H1 (cell line): ENCODE measurements around the gene LPO. TPM values are rescaled to one million over a fixed set of nuclear protein-coding genes. Genes with fewer than 3 reads are reported as not detected.

Experiments
- CTCF ChIA-PET: fragments of 300-600 bp; sonication (Branson Sonifier 250); formaldehyde crosslinking; loops from one replicate; lab custom pipeline; 2021; ENCODE audit not compliant: partially characterized antibody; lab: Charles Lee
- POLR2A ChIA-PET: fragments of 300-600 bp; sonication (Branson Sonifier 250); formaldehyde crosslinking; loops from one replicate; lab custom pipeline; 2021; ENCODE audit warnings: inconsistent platforms; ENCODE audit not compliant: partially characterized antibody; lab: Charles Lee
- DNase-seq, 2 experiments: peaks; one replicate each; pipeline versions ENCODE4 v3.0.0 to v3.0.0-alpha.2; 2010 to 2022; ENCODE audit warnings: low spot score in 2 of 2, low read depth in 1 of 2, mixed read lengths in 1 of 2
- FAIRE-seq: peaks from 2 replicates; lab custom pipeline; 2011; peaks lifted over from hg19 to GRCh38; lab: Jason Lieb, UNC
- H2AFZ ChIP-seq: 2 replicates; pipeline ENCODE4 v1.8.1; 2012; ENCODE audit warnings: low read length, inconsistent platforms
- H2AK5ac ChIP-seq: 2 replicates; pipeline ENCODE4 v1.6.1; 2013; ENCODE audit warnings: low read depth, low read length
- H2BK120ac ChIP-seq: replicated peaks from 2 replicates; pipeline ENCODE3; 2013; ENCODE audit warnings: low read depth, low read length, inconsistent platforms
- H2BK12ac ChIP-seq: 2 replicates; pipeline ENCODE4 v1.6.1; 2013; ENCODE audit warnings: low read depth, low read length
- H2BK15ac ChIP-seq: 2 replicates; pipeline ENCODE4 v1.6.1; 2013; ENCODE audit warnings: low read length
- H2BK20ac ChIP-seq: 2 replicates; pipeline ENCODE4 v1.6.1; 2013; ENCODE audit warnings: low read length
- H2BK5ac ChIP-seq: 2 replicates; pipeline ENCODE4 v1.6.1; 2013; ENCODE audit warnings: low read depth, low read length
- H3K14ac ChIP-seq: 2 replicates; pipeline ENCODE4 v1.6.1; 2013; ENCODE audit warnings: inconsistent platforms; ENCODE audit not compliant: insufficient read length
- H3K18ac ChIP-seq: 2 replicates; pipeline ENCODE4 v1.6.1; 2013; ENCODE audit warnings: low read length; ENCODE audit errors: extremely low read depth
- H3K23ac ChIP-seq: 2 replicates; pipeline ENCODE4 v1.6.1; 2013; ENCODE audit warnings: inconsistent platforms; ENCODE audit not compliant: insufficient read length
- H3K23me2 ChIP-seq: 2 replicates; pipeline ENCODE4 v1.6.1; 2013; ENCODE audit warnings: low read depth, low read length
- H3K27ac ChIP-seq: 2 replicates; pipeline ENCODE4 v1.6.1; 2011; ENCODE audit warnings: low read depth, low read length, inconsistent platforms
- H3K27me3 ChIP-seq, 4 experiments: replicated peaks in 1 of 4; 1 replicate in 1 of 4; 2 replicates in 3 of 4; pipeline versions ENCODE4 v1.6.1 to v1.8.1; 2011 to 2013; ENCODE audit warnings: low read length in 3 of 4, mild to moderate bottlenecking in 3 of 4, inconsistent platforms in 2 of 4, mixed read lengths in 2 of 4, moderate library complexity in 1 of 4; ENCODE audit not compliant: control insufficient read depth in 3 of 4, insufficient read depth in 3 of 4; ENCODE audit errors: extremely low read depth in 1 of 4
- H3K36me3 ChIP-seq, 4 experiments: 2 replicates each; pipeline versions ENCODE4 v1.6.1 to v1.8.1; 2011 to 2013; ENCODE audit warnings: mild to moderate bottlenecking in 4 of 4, low read length in 3 of 4, moderate library complexity in 2 of 4, control low read depth in 1 of 4, inconsistent platforms in 1 of 4; ENCODE audit not compliant: insufficient read depth in 4 of 4, control insufficient read depth in 2 of 4
- H3K4ac ChIP-seq: replicated peaks from 2 replicates; pipeline ENCODE3; 2013; ENCODE audit warnings: low read length, low read depth, mixed read lengths, inconsistent platforms; ENCODE audit not compliant: insufficient read length
- H3K4me1 ChIP-seq, 4 experiments: replicated peaks in 1 of 4; 1 replicate in 1 of 4; 2 replicates in 3 of 4; pipeline versions ENCODE4 v1.6.1 to v1.8.1; 2011 to 2013; ENCODE audit warnings: low read length in 3 of 4, inconsistent platforms in 2 of 4, mixed read lengths in 1 of 4; ENCODE audit not compliant: insufficient read depth in 4 of 4, control insufficient read depth in 3 of 4
- H3K4me2 ChIP-seq, 2 experiments: 2 replicates each; pipeline versions ENCODE4 v1.6.1 to v1.8.1; 2011 to 2013; ENCODE audit warnings: low read depth in 2 of 2, low read length in 2 of 2, control low read depth in 1 of 2, inconsistent platforms in 1 of 2, mild to moderate bottlenecking in 1 of 2; ENCODE audit not compliant: insufficient read depth in 1 of 2
- H3K4me3 ChIP-seq, 4 experiments: fragments of 200-600, 300-600 bp in 1 of 4; sonication (generic), shearing (Covaris generic), sonication (Bioruptor Twin) in 1 of 4; 2 replicates each; pipeline versions ENCODE4 v1.5.1 to v1.8.1; 2011 to 2016; ENCODE audit warnings: low read length in 4 of 4, low read depth in 3 of 4, control low read depth in 2 of 4, inconsistent platforms in 2 of 4, mild to moderate bottlenecking in 2 of 4, mixed read lengths in 1 of 4, moderate library complexity in 1 of 4; ENCODE audit not compliant: insufficient read depth in 2 of 4; ENCODE audit errors: extremely low read depth in 1 of 4
- H3K56ac ChIP-seq: replicated peaks from 2 replicates; pipeline ENCODE3; 2013; ENCODE audit warnings: low read depth, mild to moderate bottlenecking, mixed read lengths, low read length, inconsistent platforms; ENCODE audit not compliant: insufficient read length
- H3K79me1 ChIP-seq: 2 replicates; pipeline ENCODE4 v1.6.1; 2013; ENCODE audit warnings: low read depth, low read length, control low read depth
- H3K79me2 ChIP-seq, 2 experiments: 2 replicates each; pipeline versions ENCODE4 v1.6.1 to v1.8.1; 2012 to 2013; ENCODE audit warnings: low read length in 2 of 2, mild to moderate bottlenecking in 2 of 2, inconsistent platforms in 1 of 2; ENCODE audit not compliant: insufficient read depth in 2 of 2, control insufficient read depth in 1 of 2
- H3K9ac ChIP-seq, 4 experiments: replicated peaks in 1 of 4; 1 replicate in 1 of 4; 2 replicates in 3 of 4; pipeline versions ENCODE4 v1.6.1 to v1.8.1; 2011 to 2013; ENCODE audit warnings: low read depth in 3 of 4, low read length in 3 of 4, control low read depth in 2 of 4, mild to moderate bottlenecking in 2 of 4, moderate library complexity in 2 of 4, inconsistent platforms in 1 of 4; ENCODE audit errors: extremely low read depth in 1 of 4
- H3K9me3 ChIP-seq, 2 experiments: 2 replicates each; pipeline versions ENCODE4 v1.6.1 to v1.8.1; 2012 to 2013; ENCODE audit warnings: mild to moderate bottlenecking in 2 of 2, moderate library complexity in 2 of 2, control low read depth in 1 of 2, inconsistent platforms in 1 of 2, low read depth in 1 of 2, low read length in 1 of 2, mixed read lengths in 1 of 2; ENCODE audit not compliant: insufficient read depth in 2 of 2
- H4K20me1 ChIP-seq, 2 experiments: replicated peaks in 1 of 2; 2 replicates each; pipeline versions ENCODE3 to v1.8.1; 2011 to 2013; ENCODE audit warnings: inconsistent platforms in 2 of 2, low read length in 2 of 2, mild to moderate bottlenecking in 1 of 2; ENCODE audit not compliant: insufficient read depth in 2 of 2, control insufficient read depth in 1 of 2
- H4K5ac ChIP-seq: 2 replicates; pipeline ENCODE4 v1.6.1; 2013; ENCODE audit warnings: low read length, low read depth, mixed read lengths, inconsistent platforms; ENCODE audit not compliant: insufficient read length
- H4K8ac ChIP-seq: 2 replicates; pipeline ENCODE4 v1.8.0; 2013; ENCODE audit warnings: mild to moderate bottlenecking, moderate library complexity, low read length, inconsistent platforms; ENCODE audit not compliant: insufficient read depth; ENCODE audit errors: extremely low read depth
- H4K91ac ChIP-seq: replicated peaks from 2 replicates; pipeline ENCODE3; 2013; ENCODE audit warnings: low read length, mixed read lengths, inconsistent platforms; ENCODE audit not compliant: insufficient read length
- BRCA1 ChIP-seq: IDR thresholded peaks from 2 replicates; pipeline ENCODE4 v1.6.1; 2012; ENCODE audit warnings: low read depth, low read length, improper control_type of control experiment
- CEBPB ChIP-seq: IDR thresholded peaks from 2 replicates; pipeline ENCODE4 v1.6.1; 2012; ENCODE audit warnings: low read depth, low read length
- CTCF ChIP-seq, 3 experiments: IDR thresholded peaks; 1 replicate in 2 of 3; 2 replicates in 1 of 3; pipeline versions ENCODE4 v1.5.1 to v1.6.1; 2011; ENCODE audit warnings: low read length in 3 of 3, mild to moderate bottlenecking in 3 of 3, inconsistent platforms in 2 of 3, low read depth in 1 of 3, moderate library complexity in 1 of 3; ENCODE audit not compliant: insufficient read depth in 1 of 3; ENCODE audit errors: control extremely low read depth in 1 of 3
- MAX ChIP-seq: IDR thresholded peaks from 2 replicates; pipeline ENCODE4 v1.6.1; 2012; ENCODE audit warnings: inconsistent platforms
- RAD21 ChIP-seq, 2 experiments: IDR thresholded peaks in 1 of 2; conservative IDR thresholded peaks in 1 of 2; 2 replicates each; pipeline ENCODE4 v1.6.1; 2011; ENCODE audit warnings: low read depth in 2 of 2, low read length in 2 of 2, improper control_type of control experiment in 1 of 2, inconsistent platforms in 1 of 2, mild to moderate bottlenecking in 1 of 2, moderate library complexity in 1 of 2
- TBP ChIP-seq: IDR thresholded peaks from 2 replicates; pipeline ENCODE4 v1.6.1; 2011; ENCODE audit warnings: low read depth, low read length, improper control_type of control experiment
- WGBS, 2 experiments: shearing (Covaris generic) in 1 of 2; methylation state at CpG; one replicate each; pipeline versions ENCODE4 v1.1.6 to v1.1.7; 2013 to 2015; ENCODE audit warnings: low lambda C conversion rate in 2 of 2, mixed read lengths in 2 of 2, inconsistent platforms in 1 of 2, low coverage in 1 of 2, missing lambda C conversion rate in 1 of 2; ENCODE audit not compliant: insufficient replicate concordance in 2 of 2, insufficient coverage in 1 of 2, insufficient read length in 1 of 2; ENCODE audit errors: extremely low coverage in 1 of 2, missing lambda C conversion rate in 1 of 2; 5-methylcytosine and 5-hydroxymethylcytosine counted together
- polyA plus RNA-seq, 7 experiments: library from polyadenylated mRNA; depleted of rRNA in 3 of 7; stranded (reverse) in 5 of 7; unstranded in 2 of 7; fragments of >200 nt in 5 of 7; fragments of 200-250 nt in 2 of 7; gene quantifications; 1 replicate in 5 of 7; 2 replicates in 1 of 7; 4 replicates in 1 of 7; pipeline versions ENCODE4 v1.2.1 to v1.2.3, GENCODE V29; 2011 to 2013; ENCODE audit warnings: missing spikeins in 2 of 7, mixed read lengths in 2 of 7
- total RNA-seq: library from RNA; stranded (reverse); fragmentation: NEBNext Ultra II Directional; extraction: Animal tissue kit (Norgen Biotek cat#: 25700); gene quantifications from 2 replicates; pipeline ENCODE4 v1.2.1, GENCODE V29; 2021

The LPO gene
- total and polyA plus RNA-seq, 2 of the 8 experiments (the other 6 are each of a cell fraction or from before 2014, with no cell fraction given), result 0.38 to 0.52 TPM

DNA sequence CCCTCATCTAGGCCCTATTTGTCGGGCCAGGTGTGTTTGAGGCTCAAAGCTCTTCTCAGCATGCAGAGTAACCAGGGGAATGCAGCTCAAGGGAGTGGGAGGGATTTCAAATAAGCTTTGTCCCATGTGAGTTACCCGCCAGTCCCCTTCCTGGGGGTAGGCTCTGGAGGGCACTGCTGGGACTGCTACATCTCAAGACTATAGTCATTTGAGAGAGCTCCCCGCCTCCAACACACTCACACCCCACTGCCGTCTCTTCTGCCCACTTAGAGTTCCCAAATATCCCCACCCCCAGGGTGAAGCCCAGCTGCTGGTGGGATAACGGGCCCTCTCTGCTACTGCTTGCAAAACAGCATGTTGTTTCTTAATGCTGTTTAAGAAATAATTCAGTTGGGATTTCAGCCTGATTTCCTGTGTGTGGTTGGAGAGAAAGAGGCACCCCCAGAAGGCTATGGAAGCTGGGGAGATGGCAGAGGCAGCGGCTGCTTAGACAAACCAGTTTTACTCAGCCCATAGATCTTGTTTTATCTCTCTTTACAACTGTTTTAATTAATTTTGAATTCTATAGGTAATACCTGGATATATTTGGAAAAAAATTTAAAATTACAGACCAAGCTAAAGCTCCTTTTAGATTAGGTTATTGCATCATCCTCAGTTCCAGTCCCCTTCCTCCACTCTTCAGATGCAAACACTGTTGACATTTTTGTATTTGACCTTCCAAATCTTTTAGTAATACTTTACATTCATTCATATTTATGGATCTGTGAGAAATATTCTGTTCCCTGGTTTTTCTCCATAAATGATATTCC, 46.4 kb downstream of the LPO start:
- Histone ChIP-seq H3K4ac (no peak overlapping the region), H2BK120ac (no peak overlapping the region), H2AFZ (peak overlapping the region; percentile 5; the same call in 1 of the 2 replicates), H3K18ac (peak overlapping the region; percentile 73; the same call in 1 of the 2 replicates), H4K8ac (no peak overlapping the region; the same call in 1 of the 2 replicates), H3K79me1 (no peaks in the 10 kb centered on the region), H3K36me3 (no peaks in the 10 kb centered on the region), H3K56ac (peak overlapping the region; percentile 21), H4K20me1 (no peaks in the 10 kb centered on the region), H4K5ac (peak overlapping the region; percentile 12), H3K9me3 (no peaks in the 10 kb centered on the region), H2BK12ac (peak overlapping the region; percentile 75; the same call in 1 of the 2 replicates), H3K79me2 (no peaks in the 10 kb centered on the region), H3K14ac (no peak overlapping the region), H3K9ac (no peak overlapping the region), H3K4me2 (peak overlapping the region; percentile 9; a peak in 2 of 4 replicates), H3K4me1 (peaks cover 0 to 8% (median 4%) of the 10 kb centered on the region in 4 experiments; a peak in 5 of 7 replicates), H3K4me3 (peak overlapping the region in 1 of 4 experiments; percentile 0; a peak in 1 of 8 replicates), H4K91ac (peak overlapping the region; percentile 41), H2AK5ac (no peak overlapping the region), H3K27me3 (no peaks in the 10 kb centered on the region; a peak in 1 of 7 replicates), H3K27ac (no peak overlapping the region), H3K23ac (no peak overlapping the region), H3K23me2 (no peaks in the 10 kb centered on the region), H2BK5ac (peak overlapping the region; percentile 48; the same call in 1 of the 2 replicates), H2BK15ac (no peak overlapping the region), H2BK20ac (0 out of 2 replicates have a peak overlapping the region, but pooled peaks have one; percentile 32)
- FAIRE-seq (peak; percentile 52), DNase-seq (peak; percentile 23 to 62)
- 49% methylated on average over 6 of the region's 6 CpGs; no CpG with 5 or more reads in 1 of the 2 experiments for WGBS, 2 experiments
- ChIA-PET POLR2A (interaction anchor here (0.8 to 2.5 kb wide), 9 partner anchors 9 to 347 kb away, joined by 3 to 9 read pairs (median 5); partner anchors contain the start of genes MTMR4, RNF43 and SUPT4H1), CTCF (interaction anchor here (0.9 to 2.3 kb wide), 10 partner anchors 10 to 133 kb away, joined by 3 to 14 read pairs (median 4); partner anchors contain the start of gene RNF43)
- peak; percentile 24; the same call in 1 of the 2 replicates for TF ChIP-seq TBP
- peak; percentile 44; the same call in 1 of the 2 replicates for TF ChIP-seq MAX
- peak; percentile 74 for TF ChIP-seq CEBPB
- TF ChIP-seq BRCA1, result no peak
- TF ChIP-seq RAD21 (IDR thresholded peaks at IDR 0.05 in 1 of 2, conservative IDR thresholded peaks at IDR 0.05 in 1 of 2; ENCODE audit: low read depth in 2 of 2, low read length in 2 of 2), result peak in 1 of 2 experiments; percentile 2; a peak in 1 of 4 replicates
- TF ChIP-seq CTCF (IDR thresholded peaks at IDR 0.05; ENCODE audit: control extremely low read depth in 1 of 3, insufficient read depth in 1 of 3, low read depth in 1 of 3, low read length in 3 of 3), result peak in 1 of 3 experiments; percentile 8; a peak in 2 of 4 replicates
